Fibroblast of lung (primary cell): Measurements from ENCODE around the gene ANKRD18B.

Experiments
- CTCF ChIP-seq, 2 donors: IDR thresholded peaks in 1 of 2; conservative IDR thresholded peaks in 1 of 2; 1 replicate in 1 of 2; 2 replicates in 1 of 2; pipeline ENCODE4 v1.5.1; 2011 to 2012; ENCODE audit warnings: low read length in 2 of 2, control low read depth in 1 of 2, inconsistent platforms in 1 of 2, low read depth in 1 of 2, mild to moderate bottlenecking in 1 of 2
- EZH2 ChIP-seq: IDR thresholded peaks from 2 replicates; pipeline ENCODE4 v1.5.1; 2012; ENCODE audit warnings: low read length, control low read depth, mild to moderate bottlenecking; ENCODE audit errors: missing control alignments

- no peak for TF ChIP-seq CTCF (conservative IDR thresholded peaks at IDR 0.05 in 1 of 2, IDR thresholded peaks at IDR 0.05 in 1 of 2; ENCODE audit: low read depth in 1 of 2, low read length in 2 of 2)
- no peak for TF ChIP-seq EZH2
Measured at GRCh38 chr9:33475357-33475756, 48.7 kb upstream of the ANKRD18B start.
